Neural progenitor cell (in vitro differentiated cells): Measurements from ENCODE around the gene LY6G6F.

ENCODE experiments used
- EZH2 ChIP-seq: fragments of 200-600 bp; sonication (generic); IDR thresholded peaks from 2 replicates; pipeline ENCODE4 v1.6.1; 2017; ENCODE audit warnings: antibody characterized with exemption, mild to moderate bottlenecking, moderate library complexity
- EZH2phosphoT487 ChIP-seq: fragments of 200-600 bp; sonication (generic); IDR thresholded peaks from 2 replicates; pipeline ENCODE4 v1.6.1; 2017; ENCODE audit warnings: antibody characterized with exemption
- TF ChIP-seq, protein P1 (sequence below): fragments of 200-600 bp; sonication (generic); IDR thresholded peaks from 2 replicates; pipeline ENCODE4 v1.5.1; 2017; ENCODE audit warnings: antibody characterized with exemption, mild to moderate bottlenecking

DNA sequence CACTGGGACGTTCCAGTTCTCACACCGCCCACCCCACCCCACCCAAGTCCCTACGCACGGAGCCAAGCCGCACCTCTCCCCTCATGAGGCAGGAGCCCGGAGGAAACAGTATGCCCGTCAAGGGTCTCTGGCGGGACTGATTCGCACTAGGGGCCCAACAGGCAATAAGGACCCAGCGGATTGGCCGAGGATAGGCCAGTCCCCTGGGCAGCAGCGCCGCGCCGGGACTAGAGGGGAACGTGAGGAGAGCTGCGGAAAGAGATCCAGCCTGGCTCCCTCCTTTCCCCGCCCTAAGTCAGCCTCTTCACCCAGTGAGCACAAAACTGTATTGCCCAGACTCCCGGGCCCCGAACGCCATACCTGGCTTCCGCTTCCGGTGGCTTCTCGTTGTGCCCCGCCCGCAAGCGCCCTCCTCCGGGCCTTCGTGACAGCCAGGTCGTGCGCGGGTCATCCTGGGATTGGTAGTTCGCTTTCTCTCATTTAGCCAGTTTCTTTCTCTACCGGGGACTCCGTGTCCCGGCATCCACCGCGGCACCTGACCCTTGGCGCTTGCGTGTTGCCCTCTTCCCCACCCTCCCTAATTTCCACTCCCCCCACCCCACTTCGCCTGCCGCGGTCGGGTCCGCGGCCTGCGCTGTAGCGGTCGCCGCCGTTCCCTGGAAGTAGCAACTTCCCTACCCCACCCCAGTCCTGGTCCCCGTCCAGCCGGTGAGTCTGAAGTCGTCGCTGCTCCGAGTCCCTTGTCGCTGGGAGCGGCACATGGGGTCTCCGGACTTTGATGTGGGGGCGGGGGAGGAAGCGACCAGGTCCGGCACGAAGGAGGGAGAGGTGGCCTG lies 40.9 kb upstream of the LY6G6F start, which contains the start of gene CSNK2B:
- TF ChIP-seq, protein P1, sequence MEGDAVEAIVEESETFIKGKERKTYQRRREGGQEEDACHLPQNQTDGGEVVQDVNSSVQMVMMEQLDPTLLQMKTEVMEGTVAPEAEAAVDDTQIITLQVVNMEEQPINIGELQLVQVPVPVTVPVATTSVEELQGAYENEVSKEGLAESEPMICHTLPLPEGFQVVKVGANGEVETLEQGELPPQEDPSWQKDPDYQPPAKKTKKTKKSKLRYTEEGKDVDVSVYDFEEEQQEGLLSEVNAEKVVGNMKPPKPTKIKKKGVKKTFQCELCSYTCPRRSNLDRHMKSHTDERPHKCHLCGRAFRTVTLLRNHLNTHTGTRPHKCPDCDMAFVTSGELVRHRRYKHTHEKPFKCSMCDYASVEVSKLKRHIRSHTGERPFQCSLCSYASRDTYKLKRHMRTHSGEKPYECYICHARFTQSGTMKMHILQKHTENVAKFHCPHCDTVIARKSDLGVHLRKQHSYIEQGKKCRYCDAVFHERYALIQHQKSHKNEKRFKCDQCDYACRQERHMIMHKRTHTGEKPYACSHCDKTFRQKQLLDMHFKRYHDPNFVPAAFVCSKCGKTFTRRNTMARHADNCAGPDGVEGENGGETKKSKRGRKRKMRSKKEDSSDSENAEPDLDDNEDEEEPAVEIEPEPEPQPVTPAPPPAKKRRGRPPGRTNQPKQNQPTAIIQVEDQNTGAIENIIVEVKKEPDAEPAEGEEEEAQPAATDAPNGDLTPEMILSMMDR = no peak
- no peak for TF ChIP-seq EZH2
- no peak for TF ChIP-seq EZH2phosphoT487
